Measurements from ENCODE around the gene MYH6.

The MYH6 gene

DNA sequence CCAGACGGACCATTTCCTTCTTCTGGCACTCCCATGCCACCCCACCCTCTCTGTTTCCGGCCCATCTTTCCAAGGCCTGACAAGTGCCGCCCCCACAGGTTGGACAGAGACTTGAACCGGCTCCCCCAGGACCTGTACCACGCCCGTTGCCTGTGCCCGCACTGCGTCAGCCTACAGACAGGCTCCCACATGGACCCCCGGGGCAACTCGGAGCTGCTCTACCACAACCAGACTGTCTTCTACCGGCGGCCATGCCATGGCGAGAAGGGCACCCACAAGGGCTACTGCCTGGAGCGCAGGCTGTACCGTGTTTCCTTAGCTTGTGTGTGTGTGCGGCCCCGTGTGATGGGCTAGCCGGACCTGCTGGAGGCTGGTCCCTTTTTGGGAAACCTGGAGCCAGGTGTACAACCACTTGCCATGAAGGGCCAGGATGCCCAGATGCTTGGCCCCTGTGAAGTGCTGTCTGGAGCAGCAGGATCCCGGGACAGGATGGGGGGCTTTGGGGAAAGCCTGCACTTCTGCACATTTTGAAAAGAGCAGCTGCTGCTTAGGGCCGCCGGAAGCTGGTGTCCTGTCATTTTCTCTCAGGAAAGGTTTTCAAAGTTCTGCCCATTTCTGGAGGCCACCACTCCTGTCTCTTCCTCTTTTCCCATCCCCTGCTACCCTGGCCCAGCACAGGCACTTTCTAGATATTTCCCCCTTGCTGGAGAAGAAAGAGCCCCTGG lies 32.4 kb downstream of the MYH6 start:
- DNase-seq = no peak

DNA sequence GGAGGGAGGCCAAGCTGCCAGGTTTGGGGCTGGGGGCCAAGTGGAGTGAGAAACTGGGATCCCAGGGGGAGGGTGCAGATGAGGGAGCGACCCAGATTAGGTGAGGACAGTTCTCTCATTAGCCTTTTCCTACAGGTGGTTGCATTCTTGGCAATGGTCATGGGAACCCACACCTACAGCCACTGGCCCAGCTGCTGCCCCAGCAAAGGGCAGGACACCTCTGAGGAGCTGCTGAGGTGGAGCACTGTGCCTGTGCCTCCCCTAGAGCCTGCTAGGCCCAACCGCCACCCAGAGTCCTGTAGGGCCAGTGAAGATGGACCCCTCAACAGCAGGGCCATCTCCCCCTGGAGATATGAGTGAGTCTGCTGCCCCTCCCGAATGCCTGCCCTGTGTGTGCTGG lies 35.0 kb downstream of the MYH6 start:
- no peak for DNase-seq

DNA sequence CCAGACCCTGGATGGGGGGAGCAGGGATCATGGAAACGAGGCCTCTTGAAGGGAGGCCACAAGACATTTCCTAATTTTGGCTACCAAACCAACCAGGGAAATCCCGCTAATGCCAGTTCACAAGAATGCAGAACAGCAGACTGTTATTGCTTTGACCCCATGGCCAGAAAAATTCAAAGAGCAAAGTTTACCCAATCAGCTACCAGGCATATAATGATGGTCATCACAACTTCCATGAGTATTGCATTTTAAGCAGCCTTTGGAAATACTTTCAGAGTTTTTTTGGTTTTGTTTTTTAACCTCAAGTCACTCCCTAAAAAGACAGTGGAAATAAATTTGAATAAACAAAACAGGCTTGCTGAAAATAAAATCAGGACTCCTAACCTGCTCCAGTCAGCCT lies 35.6 kb downstream of the MYH6 start, which contains the start of gene IL25:
TSS of gene IL25 (plus strand) at position 301 of the 400 bp plus-strand sequence.
- no peak for DNase-seq

DNA sequence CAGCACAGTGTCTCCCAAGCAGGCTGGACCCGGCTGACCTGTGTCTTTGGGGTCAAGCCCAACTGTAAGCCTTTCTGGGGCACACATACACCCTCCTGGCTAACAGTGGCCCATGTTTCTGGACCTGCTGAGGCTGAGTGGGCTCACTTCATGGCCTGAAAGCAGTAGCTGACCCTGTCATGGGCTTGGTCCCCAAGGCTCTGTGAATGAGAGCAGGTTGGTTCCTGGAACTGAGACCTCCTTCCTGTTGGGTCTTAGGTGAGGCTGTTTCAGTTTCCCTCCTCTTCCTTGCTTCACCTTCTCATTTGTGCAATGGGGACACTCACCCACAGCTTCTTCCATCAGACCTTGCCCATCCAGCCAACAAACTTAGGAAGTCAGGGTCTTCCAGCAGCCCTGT lies 36.2 kb downstream of the MYH6 start:
- no peak for DNase-seq

DNA sequence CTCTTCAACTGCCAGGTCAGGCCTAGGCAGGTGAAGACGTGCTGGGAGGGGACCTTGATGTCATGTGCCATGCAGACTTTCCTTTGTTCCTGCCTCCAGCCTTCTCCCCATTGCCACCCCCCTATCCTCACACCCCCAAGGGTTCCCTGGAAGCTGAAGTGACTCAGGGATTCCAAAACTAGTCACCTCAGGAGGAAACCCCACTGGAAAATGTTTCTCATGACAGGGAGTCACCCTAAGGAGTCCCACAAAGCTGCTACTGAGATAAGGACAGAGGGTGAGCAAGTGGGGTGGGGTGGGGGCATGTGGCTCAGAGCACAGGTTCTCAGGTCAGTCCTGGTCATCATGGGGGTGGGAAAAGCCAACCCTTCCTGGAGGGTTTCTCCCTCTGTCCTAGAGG lies 37.9 kb downstream of the MYH6 start:
- no peak for DNase-seq

DNA sequence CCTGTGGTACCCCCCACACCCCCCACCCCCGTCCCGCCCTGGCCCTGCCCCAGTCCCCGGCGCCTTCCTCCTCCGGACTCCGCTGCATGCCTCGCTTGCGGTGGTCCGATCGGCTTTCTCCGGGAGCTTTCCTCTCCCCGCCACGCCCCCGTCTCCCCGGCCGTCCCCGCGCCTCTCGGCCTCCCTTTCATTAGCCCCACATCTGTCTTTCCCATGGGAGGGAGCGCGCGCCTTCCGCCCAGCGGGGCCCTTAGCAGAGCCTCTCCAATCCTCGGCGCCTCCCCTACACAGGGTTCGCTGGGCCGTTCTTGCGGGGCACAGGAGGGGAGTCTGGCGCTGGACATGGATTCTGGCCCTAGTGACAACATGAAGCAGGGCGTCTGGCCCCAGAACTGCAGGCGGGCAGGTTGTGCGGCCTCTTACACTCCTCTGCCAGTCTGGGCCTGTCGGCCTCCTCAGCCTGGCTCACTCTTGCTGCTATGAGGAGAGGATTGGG lies 41.6 kb downstream of the MYH6 start:
- no peak for DNase-seq

DNA sequence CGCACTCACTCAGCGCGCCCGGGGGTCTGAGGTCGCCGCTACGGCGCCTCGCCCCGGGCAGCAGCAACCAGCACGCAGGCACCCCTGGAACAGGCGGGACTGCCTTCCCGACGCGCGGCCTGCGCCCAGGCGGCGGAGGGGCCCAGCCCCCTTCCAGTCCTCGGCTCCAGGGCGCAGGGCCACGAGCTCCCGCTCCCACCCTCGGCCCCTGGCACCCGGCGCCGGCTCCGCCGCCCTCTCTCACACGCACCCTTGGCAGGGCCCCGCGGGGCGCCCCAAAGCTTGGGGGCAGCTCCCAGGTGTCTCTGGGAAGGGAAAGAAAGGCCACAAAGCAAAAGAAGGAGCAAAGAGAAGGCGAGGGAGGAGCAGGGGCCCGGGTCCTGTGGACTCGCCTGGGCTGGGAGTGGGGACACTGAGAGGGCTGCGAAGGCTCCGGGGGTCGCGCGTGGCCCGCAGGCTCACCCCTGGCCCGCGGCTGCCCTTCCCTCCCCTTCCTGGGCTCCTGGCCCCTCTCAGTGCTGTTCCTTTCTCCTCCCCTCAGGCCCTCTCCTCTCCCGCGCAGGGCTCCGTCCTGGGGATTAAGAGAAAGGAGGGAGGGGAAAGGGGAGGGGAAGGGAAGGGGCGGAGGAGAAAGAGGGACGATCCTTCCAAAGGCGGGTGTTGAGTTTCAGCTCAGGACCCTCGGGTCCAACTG lies 42.2 kb downstream of the MYH6 start:
- no peak for DNase-seq

DNA sequence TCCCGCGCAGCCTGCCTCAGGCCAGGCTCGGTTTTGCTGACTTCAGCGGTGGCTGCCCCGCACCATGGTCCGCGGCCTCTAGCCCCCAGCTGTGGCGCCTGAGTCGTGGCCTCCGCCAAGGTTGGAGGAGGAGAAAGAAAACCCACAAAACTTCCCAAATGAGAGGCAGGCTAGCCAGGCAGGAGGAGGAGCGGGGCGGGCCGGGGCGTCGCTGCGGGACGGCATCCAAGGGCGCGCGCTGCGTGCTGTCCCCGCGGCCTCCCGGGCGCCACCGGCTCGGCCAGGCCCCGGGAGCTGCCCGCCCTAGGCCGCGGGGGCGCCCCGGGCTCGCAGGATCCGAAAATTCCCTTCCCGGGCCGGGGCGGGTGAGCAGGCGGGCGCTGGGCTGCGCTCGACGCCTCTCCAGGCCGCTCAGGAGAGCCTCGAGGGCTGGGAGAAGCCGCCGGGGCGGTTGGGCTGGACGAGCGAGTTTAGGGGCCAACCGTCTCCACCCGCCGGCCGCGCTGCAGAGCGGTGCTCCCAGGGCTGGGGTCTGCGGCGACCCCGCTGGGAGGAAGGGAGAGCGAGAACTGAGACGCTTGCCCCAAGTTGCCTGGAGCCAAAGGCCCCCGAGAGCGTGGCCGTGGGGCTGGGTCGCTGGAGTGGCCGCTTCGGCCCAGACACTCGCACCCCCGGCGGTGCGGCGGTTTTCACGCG lies 42.9 kb downstream of the MYH6 start, which contains the start of gene EFS:
TSS of gene EFS (minus strand) at position 137 of the 696 bp plus-strand sequence. CDS start 147 bp downstream, outside the sequence.
- no peak for DNase-seq

DNA sequence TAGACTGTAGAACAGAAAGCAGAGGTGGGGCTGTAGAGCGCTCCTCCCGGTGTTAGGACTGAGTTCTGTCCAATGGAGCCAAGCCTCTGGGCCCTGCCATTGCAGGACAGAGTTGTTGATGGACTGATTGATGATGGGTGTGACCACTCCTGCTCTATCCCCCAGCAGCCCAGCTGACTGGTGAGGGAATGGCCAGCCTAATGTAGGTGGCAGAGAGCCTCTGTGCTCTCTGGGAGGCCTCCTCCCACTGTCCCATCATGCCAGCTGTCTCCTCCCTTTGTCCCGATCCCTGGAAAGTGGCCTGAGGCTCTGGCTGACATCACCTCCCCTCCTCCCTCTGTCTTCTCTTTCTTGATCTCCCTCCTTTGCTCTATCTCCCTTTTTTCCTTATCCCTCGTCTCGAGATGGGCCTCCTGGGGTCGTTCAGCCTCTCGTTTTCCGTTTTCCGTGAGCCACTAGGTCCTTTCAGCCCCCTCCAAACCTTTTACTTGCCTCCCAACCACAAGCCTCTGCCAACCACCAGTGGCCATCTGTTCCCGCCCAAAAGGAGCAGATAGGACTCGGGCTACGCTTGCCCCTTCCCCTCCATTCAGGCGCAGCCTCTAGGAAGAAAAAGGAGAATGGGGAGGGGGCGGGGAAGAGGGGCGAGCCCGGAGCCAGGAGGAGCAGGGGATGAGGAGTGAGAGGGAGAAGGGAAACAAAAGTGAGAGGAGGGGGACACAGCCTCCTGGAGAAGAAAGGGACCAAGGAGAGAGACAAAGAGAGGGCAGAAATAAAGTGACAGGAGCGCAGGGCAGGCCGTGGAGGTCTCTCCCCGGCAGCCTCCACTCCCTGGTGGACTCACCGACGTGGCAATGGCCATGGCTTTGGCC lies 43.7 kb downstream of the MYH6 start:
- no peak for DNase-seq

DNA sequence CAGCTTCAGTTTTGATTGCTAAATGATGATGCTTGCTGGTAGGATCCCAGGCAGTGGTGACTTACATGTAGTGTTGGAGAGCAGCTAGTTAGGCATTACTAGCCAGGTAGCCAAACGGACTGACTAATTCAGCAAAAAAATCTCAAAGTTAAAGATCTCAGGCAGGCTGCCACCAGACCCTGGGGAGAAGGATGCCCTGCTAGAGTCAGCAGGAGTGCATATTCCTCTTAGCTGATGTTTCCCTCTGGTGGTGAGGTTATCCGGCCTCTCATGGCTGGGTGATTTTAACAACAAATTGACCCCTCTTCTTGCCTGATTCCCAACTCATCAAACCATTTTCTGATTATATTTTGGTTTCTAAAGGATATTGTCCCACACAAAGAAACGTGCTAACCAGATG lies 45.9 kb downstream of the MYH6 start:
- no peak for DNase-seq

DNA sequence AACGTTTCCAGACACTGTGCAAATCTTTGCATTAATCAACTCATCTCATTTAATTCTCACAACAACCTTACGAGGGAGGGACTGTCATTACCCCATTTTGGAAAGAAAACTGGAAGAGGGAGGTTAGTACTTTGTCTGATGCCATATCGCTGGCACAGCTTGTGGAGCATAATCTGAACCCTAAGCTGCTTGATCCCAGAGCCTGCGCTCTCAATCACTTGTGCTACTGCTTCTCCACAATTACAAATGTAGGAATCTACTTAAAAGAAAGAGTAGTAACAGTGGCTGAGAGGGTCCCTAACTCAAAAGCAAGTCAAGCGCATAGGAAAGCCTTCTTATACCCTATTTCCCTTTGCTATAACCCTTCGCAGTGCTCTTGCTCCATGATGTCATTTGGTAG lies 46.3 kb downstream of the MYH6 start:
- DNase-seq = no peak

DNA sequence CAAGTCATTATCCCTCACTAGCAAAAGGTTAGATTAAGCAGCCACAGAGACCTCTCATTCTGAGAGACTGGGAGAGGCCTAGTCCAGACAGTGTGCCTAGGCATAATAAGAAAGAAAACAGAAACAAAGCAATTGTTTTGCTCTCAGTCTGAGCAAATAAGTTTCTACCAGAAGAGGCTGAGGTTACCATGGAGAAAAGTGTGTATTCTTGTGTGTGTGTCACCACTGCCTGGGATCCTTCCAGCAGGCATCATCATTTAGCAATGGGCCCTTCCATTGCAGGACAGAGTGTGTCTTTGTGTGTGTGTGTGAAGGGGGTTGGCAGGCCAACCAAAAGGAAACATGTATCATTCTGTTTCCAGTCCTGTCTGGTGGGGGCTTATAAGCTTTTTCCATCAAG lies 46.8 kb downstream of the MYH6 start:
- no peak for DNase-seq

DNA sequence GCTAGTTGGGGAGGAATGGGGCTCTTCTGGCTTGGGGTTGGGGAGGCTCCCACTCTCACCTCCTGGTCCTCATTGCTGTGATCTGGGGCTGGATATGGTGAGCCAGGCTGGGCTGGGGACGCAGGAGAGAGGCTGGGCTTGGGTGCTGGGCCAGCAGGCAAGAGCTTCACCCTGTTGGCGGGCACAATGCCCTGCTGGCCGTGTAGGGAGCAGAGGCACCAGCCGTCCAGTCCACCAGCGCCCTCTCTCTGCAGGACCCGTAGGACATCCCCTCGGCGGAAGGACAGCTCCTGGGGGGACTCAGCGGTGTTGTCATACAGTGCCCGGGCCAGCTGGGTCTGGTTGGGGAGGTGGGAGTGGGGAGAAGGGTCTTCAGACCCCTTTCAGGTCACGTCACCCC lies 47.6 kb downstream of the MYH6 start:
- DNase-seq = no peak

DNA sequence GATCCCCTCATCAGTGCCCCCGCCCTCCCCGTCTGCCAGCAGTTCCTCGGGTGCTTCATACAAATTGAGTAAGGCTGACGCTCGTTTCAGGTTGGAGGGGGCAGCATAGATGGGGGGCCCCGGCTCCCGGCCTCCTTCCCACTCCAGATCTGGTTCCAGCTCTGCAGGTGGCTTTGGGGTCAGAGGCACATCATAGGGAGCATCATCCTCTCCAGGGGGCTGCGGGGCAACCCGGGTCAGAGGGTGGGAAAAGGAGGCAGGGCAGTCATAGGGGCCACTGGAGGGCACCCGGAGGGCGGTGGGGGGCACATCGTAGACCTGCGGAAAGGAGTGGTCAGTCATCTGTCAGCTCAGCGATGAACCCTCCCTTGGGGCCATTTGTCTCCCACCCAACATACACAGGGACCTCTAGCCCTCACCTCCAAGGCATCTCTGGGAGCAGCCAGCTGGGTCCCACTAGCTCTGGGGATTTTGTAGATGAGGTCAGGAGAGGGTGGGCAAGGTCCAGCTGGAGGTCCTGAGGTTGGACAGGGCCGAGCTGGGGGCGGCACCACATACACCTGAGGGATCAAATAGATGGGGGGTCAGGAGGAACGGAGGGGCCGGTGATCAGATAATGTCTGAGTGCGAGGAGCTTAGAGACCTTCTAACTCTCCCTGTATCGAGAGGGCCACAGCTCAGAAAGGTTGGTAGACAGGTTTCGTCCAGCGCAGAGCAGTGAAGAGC lies 48.2 kb downstream of the MYH6 start:
- DNase-seq = no peak

DNA sequence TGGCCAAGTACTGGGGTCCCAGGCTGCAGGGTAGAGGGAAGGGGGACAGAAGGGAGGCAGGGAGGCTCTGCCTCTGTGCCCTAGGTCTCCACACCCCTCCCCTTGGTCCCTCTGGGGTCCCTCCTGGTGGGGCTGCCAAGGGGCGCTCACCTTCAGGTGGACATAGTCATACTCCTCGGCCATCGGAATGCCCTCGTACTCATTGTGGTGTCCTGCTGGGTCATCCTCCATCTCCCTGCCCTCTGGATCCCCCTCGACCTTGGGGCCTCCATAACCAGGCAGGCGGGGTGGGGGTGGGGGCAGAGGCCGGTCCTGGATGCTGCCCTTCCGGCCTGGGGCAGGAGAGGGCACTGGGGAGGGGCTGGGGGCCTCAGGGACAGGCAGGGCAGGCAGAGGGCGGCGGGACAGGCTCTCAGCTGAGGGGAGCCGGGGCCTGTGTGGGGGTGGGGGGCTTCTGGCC lies 48.9 kb downstream of the MYH6 start:
- DNase-seq = no peak

DNA sequence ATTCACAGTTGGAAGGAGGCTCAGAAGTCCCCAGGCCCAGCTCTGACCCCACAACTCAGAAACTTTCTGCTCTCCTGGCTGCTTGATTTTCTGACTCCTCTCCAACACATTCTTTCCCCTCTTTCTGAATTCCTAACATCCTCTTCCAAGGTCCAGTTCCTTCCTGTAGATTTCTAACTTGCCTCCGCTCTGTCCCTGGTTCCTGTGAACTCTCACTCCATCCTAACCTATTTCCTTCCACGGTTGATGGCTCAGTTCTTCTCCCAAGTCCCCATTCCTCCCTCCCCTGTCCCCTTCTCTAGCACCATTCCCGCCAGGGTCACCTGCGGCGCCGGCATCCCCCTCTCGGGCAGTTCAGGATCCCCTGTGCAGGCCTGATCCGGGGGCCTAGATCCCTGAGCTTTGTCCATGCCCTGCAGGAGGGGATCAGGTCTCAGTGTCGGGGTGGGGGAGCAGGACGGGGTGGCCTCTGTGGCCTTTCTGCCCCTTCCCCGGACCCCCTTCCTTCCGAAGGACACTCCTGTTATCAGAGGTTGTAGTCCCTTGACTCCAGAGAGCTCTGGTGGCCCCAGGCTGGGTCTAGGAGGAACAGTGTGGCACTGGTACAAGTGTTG lies 49.4 kb downstream of the MYH6 start:
- no peak for DNase-seq

DNA sequence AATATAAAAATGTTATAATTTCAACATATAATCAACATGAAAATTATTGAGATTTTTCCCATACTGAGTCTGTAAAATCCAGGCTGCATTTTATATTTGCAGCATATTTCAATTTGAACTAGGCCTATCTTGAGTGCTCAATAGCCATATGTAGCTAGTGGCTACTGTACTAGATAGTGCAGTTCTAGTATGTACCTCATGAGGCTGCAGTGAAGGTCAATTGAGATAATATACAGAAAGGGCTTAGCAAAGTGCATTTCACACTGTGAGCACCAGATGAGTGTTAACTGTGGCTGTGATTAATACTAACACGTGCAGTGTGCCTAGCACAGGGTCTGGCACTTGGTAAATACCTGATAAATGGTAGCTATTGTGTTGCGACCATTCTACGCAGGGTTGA lies 50.0 kb downstream of the MYH6 start:
- DNase-seq = no peak

DNA sequence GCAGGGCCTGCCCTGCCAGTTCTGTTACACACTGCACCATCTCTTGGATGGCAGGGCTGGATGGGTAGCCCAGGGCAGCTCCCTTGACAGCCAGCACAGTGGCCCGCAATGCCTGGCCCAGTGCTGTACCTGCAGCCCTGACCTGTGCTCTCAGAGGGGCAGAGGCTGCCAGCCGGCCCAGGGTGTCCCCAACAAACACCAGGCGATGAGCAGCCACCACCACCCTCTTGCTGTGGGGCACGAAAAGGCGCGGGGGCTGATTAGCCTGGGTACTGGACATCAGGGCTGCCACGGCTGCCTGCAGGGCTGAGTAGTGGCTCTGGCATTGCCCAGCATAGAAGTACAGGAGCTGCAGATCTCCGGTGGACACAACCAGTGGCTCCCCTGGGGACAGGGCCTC lies 50.8 kb downstream of the MYH6 start:
- DNase-seq = no peak

DNA sequence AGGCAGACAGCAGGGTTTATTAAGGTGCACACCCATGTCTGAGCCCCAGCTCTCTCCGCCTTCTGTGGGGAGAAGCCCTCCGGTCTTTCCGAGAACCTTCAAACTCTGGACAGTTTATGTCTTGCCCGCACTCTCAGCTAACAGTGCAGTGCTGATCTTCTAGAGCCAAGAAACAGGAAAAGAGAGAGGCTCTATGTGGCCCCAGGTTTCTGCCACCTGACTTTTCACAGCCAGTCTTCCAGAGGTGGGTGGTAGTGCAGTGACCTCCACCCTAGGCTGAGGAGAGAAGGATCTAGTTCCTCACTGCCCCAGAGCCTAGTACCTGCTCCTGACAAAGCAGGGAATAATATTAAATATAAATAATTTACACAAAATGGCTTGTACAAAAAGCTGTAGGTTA lies 51.4 kb downstream of the MYH6 start:
- DNase-seq = no peak

DNA sequence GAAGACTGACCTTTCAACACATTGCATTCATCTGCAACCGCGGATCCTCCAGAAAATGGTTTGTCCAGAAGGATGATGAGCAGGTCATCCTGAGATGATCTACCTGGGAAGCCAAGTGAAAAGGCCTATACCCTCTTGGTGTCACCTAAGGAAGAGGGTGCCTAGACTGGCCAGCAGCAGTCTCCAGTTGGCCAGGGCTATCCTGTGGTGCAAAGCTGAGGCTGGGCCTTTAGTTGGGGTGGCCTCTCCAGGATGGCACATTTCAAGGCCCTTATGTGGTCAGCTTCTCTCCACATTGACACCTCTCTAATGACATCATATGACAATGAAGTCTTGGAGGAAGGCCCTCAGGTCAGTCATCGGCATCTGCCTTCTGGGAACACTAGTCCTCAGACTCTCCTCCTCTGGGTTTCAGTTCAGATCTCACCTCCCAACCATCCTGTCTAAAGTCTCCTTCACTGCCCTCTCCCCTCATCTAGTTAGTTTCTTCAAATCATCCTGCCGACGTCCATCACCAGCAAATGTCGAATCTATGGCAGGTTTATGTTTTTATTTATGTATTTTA lies 52.1 kb downstream of the MYH6 start:
- no peak for DNase-seq

DNA sequence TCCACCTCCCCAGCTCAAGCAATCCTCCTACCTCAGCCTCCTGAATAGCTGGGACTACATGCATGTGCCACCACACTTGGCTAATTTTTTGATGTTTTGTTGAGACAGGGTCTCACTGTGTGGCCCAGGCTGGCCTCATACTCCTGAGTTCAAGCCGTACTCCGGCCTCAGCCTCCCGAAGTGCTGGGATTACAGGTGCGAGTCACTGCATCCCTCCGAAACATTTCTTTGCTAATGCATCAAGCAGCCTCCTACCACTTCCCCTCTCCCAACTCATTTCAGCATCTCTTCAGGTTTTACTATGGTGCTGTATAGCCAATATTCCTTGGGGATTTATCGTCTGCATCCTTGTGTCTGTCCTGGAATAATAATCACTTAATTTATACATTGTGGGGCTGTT lies 53.1 kb downstream of the MYH6 start:
- DNase-seq = no peak

All from T-helper 2 cell (primary cell).